ENCODE measurements around the gene ZCCHC13. TPM values are rescaled to one million over a fixed set of nuclear protein-coding genes. Genes with fewer than 3 reads are reported as not detected.
"Not testable (repeated sequence)": the region's sequence is repeated elsewhere in the genome, so short reads cannot be mapped to it uniquely, and the experiment has no call there.

ZCCHC13 gene
- total and polyA plus RNA-seq, 2 of the 8 experiments (the other 6 are each of a cell fraction or from before 2014, with no cell fraction given), result not detected

GRCh38 chrX:74319321-74319720 is 15.3 kb downstream of the ZCCHC13 start:
- H3K9me3 ChIP-seq (ENCODE audit: insufficient read depth in 2 of 2, low read depth in 1 of 2, low read length in 1 of 2); H3K4me1 ChIP-seq (replicated peaks in 1 of 4; ENCODE audit: control insufficient read depth in 3 of 4, insufficient read depth in 4 of 4, low read length in 3 of 4); H3K18ac ChIP-seq (ENCODE audit: extremely low read depth, low read length); H4K5ac ChIP-seq (ENCODE audit: insufficient read length, low read depth, low read length); H3K79me1 ChIP-seq (ENCODE audit: low read depth, low read length); DNase-seq (ENCODE audit: low read depth in 1 of 2, low spot score in 2 of 2); H4K8ac ChIP-seq (ENCODE audit: extremely low read depth, insufficient read depth, low read length); H4K91ac ChIP-seq (replicated peaks; ENCODE audit: insufficient read length, low read length); H3K4me3 ChIP-seq (ENCODE audit: extremely low read depth in 1 of 4, insufficient read depth in 2 of 4, low read depth in 3 of 4, low read length in 4 of 4); CTCF ChIA-PET (ENCODE audit: partially characterized antibody); H3K36me3 ChIP-seq (ENCODE audit: control insufficient read depth in 2 of 4, insufficient read depth in 4 of 4, low read length in 3 of 4); H3K9ac ChIP-seq (replicated peaks in 1 of 4; ENCODE audit: extremely low read depth in 1 of 4, low read depth in 3 of 4, low read length in 3 of 4); H3K56ac ChIP-seq (replicated peaks; ENCODE audit: insufficient read length, low read depth, low read length); H2BK5ac ChIP-seq (ENCODE audit: low read depth, low read length); H3K27me3 ChIP-seq (replicated peaks in 1 of 4; ENCODE audit: control insufficient read depth in 3 of 4, extremely low read depth in 1 of 4, insufficient read depth in 3 of 4, low read length in 3 of 4); FAIRE-seq; H2AFZ ChIP-seq (ENCODE audit: low read length); H3K23me2 ChIP-seq (ENCODE audit: low read depth, low read length); POLR2A ChIA-PET (ENCODE audit: partially characterized antibody); H3K14ac ChIP-seq (ENCODE audit: insufficient read length); H3K23ac ChIP-seq (ENCODE audit: insufficient read length); H2AK5ac ChIP-seq (ENCODE audit: low read depth, low read length); H3K27ac ChIP-seq (ENCODE audit: low read depth, low read length); H4K20me1 ChIP-seq (replicated peaks in 1 of 2; ENCODE audit: control insufficient read depth in 1 of 2, insufficient read depth in 2 of 2, low read length in 2 of 2); H2BK15ac ChIP-seq (ENCODE audit: low read length); H3K4me2 ChIP-seq (ENCODE audit: insufficient read depth in 1 of 2, low read depth in 2 of 2, low read length in 2 of 2); H3K4ac ChIP-seq (replicated peaks; ENCODE audit: insufficient read length, low read depth, low read length); H3K79me2 ChIP-seq (ENCODE audit: control insufficient read depth in 1 of 2, insufficient read depth in 2 of 2, low read length in 2 of 2); H2BK120ac ChIP-seq (replicated peaks; ENCODE audit: low read depth, low read length); H2BK12ac ChIP-seq (ENCODE audit: low read depth, low read length): not testable (repeated sequence)
- 0 out of 2 replicates have a peak overlapping the region, but pooled peaks have one; percentile 13 for H2BK20ac ChIP-seq (ENCODE audit: low read length)
- 100% methylated on average over 2 of the region's 2 CpGs; no CpG with 5 or more reads in 1 of the 2 experiments for WGBS, 2 experiments (ENCODE audit: extremely low coverage in 1 of 2, insufficient coverage in 1 of 2, insufficient read length in 1 of 2, insufficient replicate concordance in 2 of 2, low coverage in 1 of 2, low lambda C conversion rate in 2 of 2, missing lambda C conversion rate in 1 of 2)
